C4-2B (cell line): Measurements from ENCODE around the gene CSH2.

ENCODE experiments used
- CTCF ChIP-seq: fragments of 450-650 bp; conservative IDR thresholded peaks from 2 replicates; pipeline ENCODE4 v1.5.1; 2017; ENCODE audit warnings: mild to moderate bottlenecking
- ZFX ChIP-seq: fragments of 450-650 bp; IDR thresholded peaks from 2 replicates; pipeline ENCODE4 v1.6.1; 2017

GRCh38 chr17:63853260-63853659 lies 20.2 kb downstream of the CSH2 start:
- TF ChIP-seq CTCF = no peak
- TF ChIP-seq ZFX = no peak
